WI38 (cell line): ENCODE results near the gene TK2.

Source experiments
- H3K4me3 ChIP-seq: 2 replicates; pipeline ENCODE4 v1.5.1; 2011; ENCODE audit warnings: low read depth, mild to moderate bottlenecking, control low read depth, low read length
- CTCF ChIP-seq: IDR thresholded peaks from 2 replicates; pipeline ENCODE4 v1.5.1; 2012; ENCODE audit warnings: low read depth, mild to moderate bottlenecking, control low read depth, low read length

Gene TK2

GRCh38 chr16:66529475-66529874, 20.4 kb downstream of the TK2 start:
- TF ChIP-seq CTCF, result no peak
- no peak overlapping the region for H3K4me3 ChIP-seq

GRCh38 chr16:66528294-66528693, 21.6 kb downstream of the TK2 start:
- H3K4me3 ChIP-seq, result no peak overlapping the region
- TF ChIP-seq CTCF, result no peak

- no peak overlapping the region for H3K4me3 ChIP-seq
- no peak for TF ChIP-seq CTCF
These were observed 24.3 kb downstream of the TK2 start for GRCh38 chr16:66525396-66526180.

- no peak for TF ChIP-seq CTCF
- H3K4me3 ChIP-seq, result no peak overlapping the region
These were observed 25.2 kb downstream of the TK2 start for GRCh38 chr16:66524601-66525164.

- TF ChIP-seq CTCF, result no peak
- H3K4me3 ChIP-seq, result no peak overlapping the region
These were observed 26.0 kb downstream of the TK2 start for GRCh38 chr16:66523861-66524354.

GRCh38 chr16:66522816-66523590, 26.9 kb downstream of the TK2 start:
- H3K4me3 ChIP-seq, result no peak overlapping the region
- TF ChIP-seq CTCF, result no peak
